RWPE2 (cell line): Measurements from ENCODE around the gene STEAP4.

ENCODE experiments used
- ATAC-seq: fragments of 200-7000 bp; cut with Tn5 transposase; 3 replicates; pipeline ENCODE4 v1.9.1; 2021; ENCODE audit warnings: low read depth
- DNase-seq: peaks from one replicate; pipeline ENCODE4 v3.0.0-alpha.2; 2020; ENCODE audit warnings: low spot score
- H3K27ac ChIP-seq: fragments of 450-650 bp; 2 replicates; pipeline ENCODE4 v1.5.1; 2017; ENCODE audit warnings: mild to moderate bottlenecking; ENCODE audit not compliant: poor library complexity, severe bottlenecking
- H3K27me3 ChIP-seq: fragments of 250-450 bp; sonication (Bioruptor Pico); 2 replicates; pipeline ENCODE4 v1.5.1; 2021; ENCODE audit warnings: mild to moderate bottlenecking, moderate library complexity; ENCODE audit not compliant: insufficient read depth, poor library complexity, severe bottlenecking
- H3K36me3 ChIP-seq: fragments of 250-450 bp; sonication (Bioruptor Pico); 2 replicates; pipeline ENCODE4 v1.5.1; 2020; ENCODE audit warnings: low read depth, mild to moderate bottlenecking, moderate library complexity
- H3K4me1 ChIP-seq: fragments of 250-450 bp; sonication (Bioruptor Pico); 2 replicates; pipeline ENCODE4 v1.5.1; 2021; ENCODE audit warnings: mild to moderate bottlenecking, moderate library complexity; ENCODE audit not compliant: insufficient read depth, poor library complexity, severe bottlenecking
- H3K4me3 ChIP-seq: fragments of 250-450 bp; sonication (Bioruptor Pico); 2 replicates; pipeline ENCODE4 v1.5.1; 2021; ENCODE audit warnings: mild to moderate bottlenecking, moderate library complexity; ENCODE audit not compliant: severe bottlenecking
- H3K9me3 ChIP-seq: fragments of 250-450 bp; sonication (Bioruptor Pico); 2 replicates; pipeline ENCODE4 v1.5.1; 2021; ENCODE audit warnings: mild to moderate bottlenecking, moderate library complexity; ENCODE audit not compliant: severe bottlenecking
- TF ChIP-seq, protein P1 (sequence below): fragments of 450-650 bp; IDR thresholded peaks from one replicate; pipeline ENCODE4 v1.5.1; 2017; ENCODE audit warnings: mild to moderate bottlenecking, moderate library complexity; ENCODE audit not compliant: poor library complexity, severe bottlenecking

STEAP4 gene

DNA sequence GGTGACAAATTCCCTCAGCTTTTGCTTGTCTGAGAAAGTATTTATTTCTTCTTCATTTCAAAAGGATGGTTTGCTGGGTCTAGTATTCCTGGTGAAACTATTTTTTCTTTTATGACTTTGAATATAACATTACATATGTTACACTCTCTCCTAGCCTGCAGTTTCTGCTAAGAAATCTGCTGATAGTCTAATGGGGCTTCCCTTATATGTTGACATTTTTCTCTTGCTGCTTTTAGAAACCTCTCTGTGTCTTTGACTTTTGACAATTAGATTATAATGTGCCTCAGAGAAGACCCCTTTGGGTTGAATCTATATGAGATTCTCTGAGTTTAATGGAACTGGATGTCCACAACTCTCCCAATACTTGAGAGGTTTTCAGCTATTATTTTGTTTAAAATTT, 53.1 kb downstream of the STEAP4 start:
- Histone ChIP-seq H3K27ac (peak overlapping the region; percentile 27), H3K4me1 (peaks cover 10% of the 10 kb centered on the region), H3K9me3 (no peaks in the 10 kb centered on the region), H3K4me3 (no peak overlapping the region), H3K27me3 (no peaks in the 10 kb centered on the region), H3K36me3 (no peaks in the 10 kb centered on the region)
- ATAC-seq (no peak), DNase-seq (no peak)
- TF ChIP-seq, protein P1, sequence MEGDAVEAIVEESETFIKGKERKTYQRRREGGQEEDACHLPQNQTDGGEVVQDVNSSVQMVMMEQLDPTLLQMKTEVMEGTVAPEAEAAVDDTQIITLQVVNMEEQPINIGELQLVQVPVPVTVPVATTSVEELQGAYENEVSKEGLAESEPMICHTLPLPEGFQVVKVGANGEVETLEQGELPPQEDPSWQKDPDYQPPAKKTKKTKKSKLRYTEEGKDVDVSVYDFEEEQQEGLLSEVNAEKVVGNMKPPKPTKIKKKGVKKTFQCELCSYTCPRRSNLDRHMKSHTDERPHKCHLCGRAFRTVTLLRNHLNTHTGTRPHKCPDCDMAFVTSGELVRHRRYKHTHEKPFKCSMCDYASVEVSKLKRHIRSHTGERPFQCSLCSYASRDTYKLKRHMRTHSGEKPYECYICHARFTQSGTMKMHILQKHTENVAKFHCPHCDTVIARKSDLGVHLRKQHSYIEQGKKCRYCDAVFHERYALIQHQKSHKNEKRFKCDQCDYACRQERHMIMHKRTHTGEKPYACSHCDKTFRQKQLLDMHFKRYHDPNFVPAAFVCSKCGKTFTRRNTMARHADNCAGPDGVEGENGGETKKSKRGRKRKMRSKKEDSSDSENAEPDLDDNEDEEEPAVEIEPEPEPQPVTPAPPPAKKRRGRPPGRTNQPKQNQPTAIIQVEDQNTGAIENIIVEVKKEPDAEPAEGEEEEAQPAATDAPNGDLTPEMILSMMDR, result no peak

DNA sequence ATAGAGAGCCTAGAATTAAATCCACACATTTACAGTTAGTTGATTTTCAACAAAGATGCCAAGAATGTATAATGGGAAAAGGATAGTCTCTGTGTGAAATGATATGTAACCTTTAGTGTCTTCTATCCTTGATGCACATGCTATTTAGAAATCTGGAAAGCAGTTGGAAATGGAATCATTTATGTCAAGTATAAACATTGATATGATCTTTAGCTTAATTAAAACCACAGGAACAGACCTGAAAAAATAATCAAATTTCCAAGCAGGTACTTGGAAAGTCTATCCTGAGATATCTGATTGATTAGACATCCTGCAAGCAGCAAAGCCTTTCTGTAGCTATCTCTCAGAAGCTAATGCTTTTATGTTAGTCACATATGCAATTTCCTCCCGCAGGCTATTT, 62.4 kb downstream of the STEAP4 start:
- Histone ChIP-seq H3K27ac (no peak overlapping the region), H3K9me3 (no peaks in the 10 kb centered on the region), H3K36me3 (no peaks in the 10 kb centered on the region), H3K27me3 (no peaks in the 10 kb centered on the region), H3K4me3 (no peak overlapping the region), H3K4me1 (no peaks in the 10 kb centered on the region)
- TF ChIP-seq, protein P1, result no peak
- ATAC-seq (no peak), DNase-seq (no peak)

DNA sequence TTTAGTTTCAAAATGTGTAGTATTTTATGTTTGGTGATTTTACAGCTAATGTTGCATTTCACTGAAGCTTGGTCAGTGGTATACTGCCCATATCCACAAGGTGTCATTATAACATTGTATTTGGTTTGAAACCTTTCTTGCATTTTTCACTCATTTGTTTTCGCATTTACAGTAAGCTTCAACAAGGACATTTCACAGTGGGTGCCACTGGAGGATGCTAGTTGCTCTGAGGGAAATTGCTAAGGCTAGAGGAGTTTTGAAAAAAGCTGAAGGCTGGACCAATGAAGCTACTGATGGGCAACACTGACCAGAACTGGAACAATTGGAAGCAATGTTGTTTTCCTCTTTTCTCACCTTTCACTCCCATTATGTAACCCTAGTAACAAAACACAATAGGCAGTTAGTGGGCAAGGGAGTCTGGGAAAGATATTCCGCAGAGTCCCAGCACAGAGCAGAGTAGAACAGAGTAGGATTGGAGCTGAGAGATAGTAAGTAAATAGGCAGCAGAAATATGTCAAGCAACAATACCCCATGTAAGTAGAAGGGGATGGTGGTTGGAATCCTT, 63.3 kb downstream of the STEAP4 start:
- H3K9me3 ChIP-seq, result no peaks in the 10 kb centered on the region
- H3K4me1 ChIP-seq, result no peaks in the 10 kb centered on the region
- TF ChIP-seq, protein P1, result peak; percentile 88
- no peak overlapping the region for H3K4me3 ChIP-seq
- ATAC-seq (peak; percentile 54), DNase-seq (no peak)
- no peaks in the 10 kb centered on the region for H3K27me3 ChIP-seq
- H3K36me3 ChIP-seq, result no peaks in the 10 kb centered on the region
- H3K27ac ChIP-seq, result no peak overlapping the region

DNA sequence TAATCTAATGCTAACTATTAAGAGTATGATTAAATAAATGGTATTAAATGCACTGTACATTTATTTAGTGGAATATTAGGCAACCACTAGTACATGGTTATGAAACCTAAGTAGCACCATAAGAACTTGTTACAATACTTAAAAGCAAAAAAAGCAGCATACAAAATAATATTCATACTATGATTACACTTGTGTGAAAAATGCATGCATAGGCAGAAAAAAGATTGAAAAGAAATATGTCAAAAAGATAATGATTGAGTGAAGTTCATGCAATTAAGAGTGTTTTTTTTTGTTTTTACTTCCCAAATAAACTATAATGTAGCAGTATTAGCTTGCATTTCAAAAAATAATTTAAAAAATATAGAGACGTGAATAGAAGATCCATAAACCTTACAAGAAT, 66.8 kb downstream of the STEAP4 start:
- no peaks in the 10 kb centered on the region for H3K9me3 ChIP-seq
- no peaks in the 10 kb centered on the region for H3K4me1 ChIP-seq
- H3K27me3 ChIP-seq, result no peaks in the 10 kb centered on the region
- TF ChIP-seq, protein P1, result no peak
- ATAC-seq (no peak), DNase-seq (no peak)
- no peaks in the 10 kb centered on the region for H3K36me3 ChIP-seq
- no peak overlapping the region for H3K4me3 ChIP-seq
- H3K27ac ChIP-seq, result no peak overlapping the region

DNA sequence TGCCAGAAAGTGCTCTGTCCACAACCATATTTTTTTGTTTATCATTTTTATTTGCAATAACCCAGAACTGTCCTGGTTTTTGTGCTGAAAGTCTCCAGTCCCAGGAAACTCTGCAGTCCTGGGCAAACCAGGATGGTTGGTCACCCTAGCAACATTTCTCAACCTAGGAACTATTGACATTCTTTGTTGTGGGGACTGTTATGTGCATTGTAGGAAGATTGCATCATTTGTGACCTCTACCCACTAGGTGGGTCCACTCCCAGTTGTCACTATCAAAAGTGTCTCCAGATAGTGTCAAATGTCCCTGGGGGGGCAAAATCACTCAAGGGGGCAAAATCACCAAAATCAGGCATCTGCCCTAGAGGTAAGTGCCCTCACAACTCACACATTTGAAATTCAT, 72.9 kb downstream of the STEAP4 start:
- TF ChIP-seq, protein P1, result no peak
- no peak for DNase-seq
- Histone ChIP-seq H3K27ac (no peak overlapping the region), H3K4me3 (no peak overlapping the region), H3K36me3 (no peaks in the 10 kb centered on the region), H3K9me3 (no peaks in the 10 kb centered on the region), H3K27me3 (no peaks in the 10 kb centered on the region), H3K4me1 (no peaks in the 10 kb centered on the region)
- ATAC-seq, result no peak
